Heart left ventricle (tissue), 13 donors: Measurements from ENCODE around the gene TRA2B.

Experiments used
- POLR2A ChIP-seq, 2 donors: fragments of 450-650 bp; IDR thresholded peaks; one replicate each; pipeline ENCODE4 v1.6.1; 2017; ENCODE audit warnings: antibody characterized with exemption in 2 of 2, mild to moderate bottlenecking in 2 of 2, moderate library complexity in 2 of 2
- TF ChIP-seq, protein P1 (sequence below), 12 donors: fragments of 200-600 bp; sonication (generic) in 4 of 12; IDR thresholded peaks; one replicate each; pipeline versions ENCODE4 v1.5.0 to v1.8.0; 2018 to 2022; ENCODE audit warnings: antibody characterized with exemption in 12 of 12, mild to moderate bottlenecking in 5 of 12
- donor health status: ischemic (EF 13 %, LVEDD 7.1; RV severe dilation, severe dysfunction).
- donor health status: DM: no; HTN: yes; CAD: no.
- donor health status: DM: no; HTN: no; CAD: no.
- donor health status: ischemic (EF 25% LVEDD 6.9; RV normal size, moderate dysfunction).
- donor health status: ischemic (EF 25% LVEDD 5.7; RV mildly dilated, moderate dysfunction).
- donor health status: ischemic (EF 35%, LVEDD 5.7; RV mildly dilated, moderate dysfunction).
- donor health status: nonischemic (EF 11% LVEDD 7.7; RV severe dilation, severe dysfunction).
- donor health status: DM: yes; HTN: yes; CAD: no.
- donor health status: PGD.
- donor health status: ischemic (EF 29% LVEDD 5.4; RV normal size, mild dysfunction).
- donor health status: nonischemic (EF 23%, LVEDD 6.1; RV moderate dilation, normal function).

DNA sequence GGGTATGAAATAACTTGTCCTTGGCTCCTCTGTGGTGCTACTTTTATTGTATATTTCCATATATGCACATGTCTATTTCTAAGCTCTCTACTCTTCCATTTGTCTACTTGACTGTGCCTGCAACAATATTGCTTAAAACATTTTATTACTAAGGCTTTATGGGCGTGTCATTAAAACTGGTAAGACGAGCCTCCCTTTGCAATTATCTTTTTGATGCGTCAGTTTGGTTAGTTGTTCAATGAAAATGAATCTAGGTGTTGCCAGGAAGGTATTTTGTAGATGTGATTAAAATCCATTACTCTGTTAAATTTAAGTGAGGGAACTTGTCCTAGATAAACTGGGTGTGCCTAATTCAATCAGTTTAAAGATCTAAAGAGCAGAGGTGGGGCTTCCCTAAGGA is 12.9 kb upstream of the TRA2B start:
- TF ChIP-seq, protein P1, sequence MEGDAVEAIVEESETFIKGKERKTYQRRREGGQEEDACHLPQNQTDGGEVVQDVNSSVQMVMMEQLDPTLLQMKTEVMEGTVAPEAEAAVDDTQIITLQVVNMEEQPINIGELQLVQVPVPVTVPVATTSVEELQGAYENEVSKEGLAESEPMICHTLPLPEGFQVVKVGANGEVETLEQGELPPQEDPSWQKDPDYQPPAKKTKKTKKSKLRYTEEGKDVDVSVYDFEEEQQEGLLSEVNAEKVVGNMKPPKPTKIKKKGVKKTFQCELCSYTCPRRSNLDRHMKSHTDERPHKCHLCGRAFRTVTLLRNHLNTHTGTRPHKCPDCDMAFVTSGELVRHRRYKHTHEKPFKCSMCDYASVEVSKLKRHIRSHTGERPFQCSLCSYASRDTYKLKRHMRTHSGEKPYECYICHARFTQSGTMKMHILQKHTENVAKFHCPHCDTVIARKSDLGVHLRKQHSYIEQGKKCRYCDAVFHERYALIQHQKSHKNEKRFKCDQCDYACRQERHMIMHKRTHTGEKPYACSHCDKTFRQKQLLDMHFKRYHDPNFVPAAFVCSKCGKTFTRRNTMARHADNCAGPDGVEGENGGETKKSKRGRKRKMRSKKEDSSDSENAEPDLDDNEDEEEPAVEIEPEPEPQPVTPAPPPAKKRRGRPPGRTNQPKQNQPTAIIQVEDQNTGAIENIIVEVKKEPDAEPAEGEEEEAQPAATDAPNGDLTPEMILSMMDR (IDR thresholded peaks at IDR 0.05): no peak
- no peak for TF ChIP-seq POLR2A (IDR thresholded peaks at IDR 0.05)
